ENCODE data around the gene LYRM1.

GRCh38 chr16:20944861-20945574 lies 44.4 kb downstream of the LYRM1 start:
- TF ChIP-seq EZH2phosphoT487 (IDR thresholded peaks at IDR 0.05; ENCODE audit: low read length) = no peak
- TF ChIP-seq, protein P1, sequence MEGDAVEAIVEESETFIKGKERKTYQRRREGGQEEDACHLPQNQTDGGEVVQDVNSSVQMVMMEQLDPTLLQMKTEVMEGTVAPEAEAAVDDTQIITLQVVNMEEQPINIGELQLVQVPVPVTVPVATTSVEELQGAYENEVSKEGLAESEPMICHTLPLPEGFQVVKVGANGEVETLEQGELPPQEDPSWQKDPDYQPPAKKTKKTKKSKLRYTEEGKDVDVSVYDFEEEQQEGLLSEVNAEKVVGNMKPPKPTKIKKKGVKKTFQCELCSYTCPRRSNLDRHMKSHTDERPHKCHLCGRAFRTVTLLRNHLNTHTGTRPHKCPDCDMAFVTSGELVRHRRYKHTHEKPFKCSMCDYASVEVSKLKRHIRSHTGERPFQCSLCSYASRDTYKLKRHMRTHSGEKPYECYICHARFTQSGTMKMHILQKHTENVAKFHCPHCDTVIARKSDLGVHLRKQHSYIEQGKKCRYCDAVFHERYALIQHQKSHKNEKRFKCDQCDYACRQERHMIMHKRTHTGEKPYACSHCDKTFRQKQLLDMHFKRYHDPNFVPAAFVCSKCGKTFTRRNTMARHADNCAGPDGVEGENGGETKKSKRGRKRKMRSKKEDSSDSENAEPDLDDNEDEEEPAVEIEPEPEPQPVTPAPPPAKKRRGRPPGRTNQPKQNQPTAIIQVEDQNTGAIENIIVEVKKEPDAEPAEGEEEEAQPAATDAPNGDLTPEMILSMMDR (IDR thresholded peaks at IDR 0.05; ENCODE audit: low read length) = no peak

Measured in MM.1S (cell line).